ENCODE measurements around the gene EXOC3L1. TPM values are rescaled to one million over a fixed set of nuclear protein-coding genes. Genes with fewer than 3 reads are reported as not detected.
A peak's percentile ranks its signal among the peaks of the same experiment; 100 is the strongest.

Gene EXOC3L1
- total and polyA plus RNA-seq, 2 of the 13 experiments (the other 11 are each of a cell fraction or from before 2014, with no cell fraction given), result 0.12 TPM; not detected in 1

DNA sequence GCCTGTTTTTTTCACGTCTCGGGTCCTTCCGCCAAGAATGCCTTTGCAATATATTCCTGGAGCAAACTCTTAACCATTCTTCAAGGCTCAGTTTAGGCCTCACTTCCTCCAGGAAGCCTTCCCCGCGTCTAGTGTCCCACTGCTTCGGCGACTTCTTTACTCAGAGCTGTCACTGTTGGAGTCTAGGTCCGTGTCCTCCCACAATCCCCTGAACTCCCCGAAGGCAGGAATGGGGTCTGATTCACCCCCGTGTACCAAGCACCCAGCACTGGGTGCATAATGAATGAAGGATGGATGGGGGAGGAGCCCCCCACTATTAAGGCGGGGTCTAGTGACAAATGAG lies 6.7 kb downstream of the EXOC3L1 start (continued):
- TF ChIP-seq, protein P1, sequence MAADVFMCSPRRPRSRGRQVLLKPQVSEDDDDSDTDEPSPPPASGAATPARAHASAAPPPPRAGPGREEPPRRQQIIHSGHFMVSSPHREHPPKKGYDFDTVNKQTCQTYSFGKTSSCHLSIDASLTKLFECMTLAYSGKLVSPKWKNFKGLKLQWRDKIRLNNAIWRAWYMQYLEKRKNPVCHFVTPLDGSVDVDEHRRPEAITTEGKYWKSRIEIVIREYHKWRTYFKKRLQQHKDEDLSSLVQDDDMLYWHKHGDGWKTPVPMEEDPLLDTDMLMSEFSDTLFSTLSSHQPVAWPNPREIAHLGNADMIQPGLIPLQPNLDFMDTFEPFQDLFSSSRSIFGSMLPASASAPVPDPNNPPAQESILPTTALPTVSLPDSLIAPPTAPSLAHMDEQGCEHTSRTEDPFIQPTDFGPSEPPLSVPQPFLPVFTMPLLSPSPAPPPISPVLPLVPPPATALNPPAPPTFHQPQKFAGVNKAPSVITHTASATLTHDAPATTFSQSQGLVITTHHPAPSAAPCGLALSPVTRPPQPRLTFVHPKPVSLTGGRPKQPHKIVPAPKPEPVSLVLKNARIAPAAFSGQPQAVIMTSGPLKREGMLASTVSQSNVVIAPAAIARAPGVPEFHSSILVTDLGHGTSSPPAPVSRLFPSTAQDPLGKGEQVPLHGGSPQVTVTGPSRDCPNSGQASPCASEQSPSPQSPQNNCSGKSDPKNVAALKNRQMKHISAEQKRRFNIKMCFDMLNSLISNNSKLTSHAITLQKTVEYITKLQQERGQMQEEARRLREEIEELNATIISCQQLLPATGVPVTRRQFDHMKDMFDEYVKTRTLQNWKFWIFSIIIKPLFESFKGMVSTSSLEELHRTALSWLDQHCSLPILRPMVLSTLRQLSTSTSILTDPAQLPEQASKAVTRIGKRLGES (CRISPR knock-in tag; IDR thresholded peaks at IDR 0.05; ENCODE audit: borderline replicate concordance), result no peak
- TF ChIP-seq ZSCAN31 (CRISPR knock-in tag; IDR thresholded peaks at IDR 0.05; ENCODE audit: low read depth), result no peak
- TF ChIP-seq, protein P2, sequence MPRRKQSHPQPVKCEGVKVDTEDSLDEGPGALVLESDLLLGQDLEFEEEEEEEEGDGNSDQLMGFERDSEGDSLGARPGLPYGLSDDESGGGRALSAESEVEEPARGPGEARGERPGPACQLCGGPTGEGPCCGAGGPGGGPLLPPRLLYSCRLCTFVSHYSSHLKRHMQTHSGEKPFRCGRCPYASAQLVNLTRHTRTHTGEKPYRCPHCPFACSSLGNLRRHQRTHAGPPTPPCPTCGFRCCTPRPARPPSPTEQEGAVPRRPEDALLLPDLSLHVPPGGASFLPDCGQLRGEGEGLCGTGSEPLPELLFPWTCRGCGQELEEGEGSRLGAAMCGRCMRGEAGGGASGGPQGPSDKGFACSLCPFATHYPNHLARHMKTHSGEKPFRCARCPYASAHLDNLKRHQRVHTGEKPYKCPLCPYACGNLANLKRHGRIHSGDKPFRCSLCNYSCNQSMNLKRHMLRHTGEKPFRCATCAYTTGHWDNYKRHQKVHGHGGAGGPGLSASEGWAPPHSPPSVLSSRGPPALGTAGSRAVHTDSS (CRISPR knock-in tag; conservative IDR thresholded peaks at IDR 0.05), result no peak
- TF ChIP-seq, protein P3, sequence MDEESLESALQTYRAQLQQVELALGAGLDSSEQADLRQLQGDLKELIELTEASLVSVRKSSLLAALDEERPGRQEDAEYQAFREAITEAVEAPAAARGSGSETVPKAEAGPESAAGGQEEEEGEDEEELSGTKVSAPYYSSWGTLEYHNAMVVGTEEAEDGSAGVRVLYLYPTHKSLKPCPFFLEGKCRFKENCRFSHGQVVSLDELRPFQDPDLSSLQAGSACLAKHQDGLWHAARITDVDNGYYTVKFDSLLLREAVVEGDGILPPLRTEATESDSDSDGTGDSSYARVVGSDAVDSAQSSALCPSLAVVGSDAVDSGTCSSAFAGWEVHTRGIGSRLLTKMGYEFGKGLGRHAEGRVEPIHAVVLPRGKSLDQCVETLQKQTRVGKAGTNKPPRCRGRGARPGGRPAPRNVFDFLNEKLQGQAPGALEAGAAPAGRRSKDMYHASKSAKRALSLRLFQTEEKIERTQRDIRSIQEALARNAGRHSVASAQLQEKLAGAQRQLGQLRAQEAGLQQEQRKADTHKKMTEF (CRISPR knock-in tag; IDR thresholded peaks at IDR 0.05), result no peak
- peak; percentile 3 for TF ChIP-seq TEAD3 (CRISPR knock-in tag; optimal IDR thresholded peaks at IDR 0.05; ENCODE audit: borderline replicate concordance)
- TF ChIP-seq XRCC5 (optimal IDR thresholded peaks at IDR 0.05; ENCODE audit: low read length), result no peak
- TF ChIP-seq, protein P4, sequence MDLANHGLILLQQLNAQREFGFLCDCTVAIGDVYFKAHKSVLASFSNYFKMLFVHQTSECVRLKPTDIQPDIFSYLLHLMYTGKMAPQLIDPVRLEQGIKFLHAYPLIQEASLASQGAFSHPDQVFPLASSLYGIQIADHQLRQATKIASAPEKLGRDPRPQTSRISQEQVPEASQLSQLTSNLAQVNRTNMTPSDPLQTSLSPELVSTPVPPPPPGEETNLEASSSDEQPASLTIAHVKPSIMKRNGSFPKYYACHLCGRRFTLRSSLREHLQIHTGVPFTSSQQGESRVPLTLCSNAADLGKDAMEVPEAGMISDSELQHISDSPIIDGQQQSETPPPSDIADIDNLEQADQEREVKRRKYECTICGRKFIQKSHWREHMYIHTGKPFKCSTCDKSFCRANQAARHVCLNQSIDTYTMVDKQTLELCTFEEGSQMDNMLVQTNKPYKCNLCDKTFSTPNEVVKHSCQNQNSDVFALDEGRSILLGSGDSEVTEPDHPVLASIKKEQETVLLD (CRISPR knock-in tag; IDR thresholded peaks at IDR 0.05; ENCODE audit: low read depth), result no peak
- TF ChIP-seq, protein P5, sequence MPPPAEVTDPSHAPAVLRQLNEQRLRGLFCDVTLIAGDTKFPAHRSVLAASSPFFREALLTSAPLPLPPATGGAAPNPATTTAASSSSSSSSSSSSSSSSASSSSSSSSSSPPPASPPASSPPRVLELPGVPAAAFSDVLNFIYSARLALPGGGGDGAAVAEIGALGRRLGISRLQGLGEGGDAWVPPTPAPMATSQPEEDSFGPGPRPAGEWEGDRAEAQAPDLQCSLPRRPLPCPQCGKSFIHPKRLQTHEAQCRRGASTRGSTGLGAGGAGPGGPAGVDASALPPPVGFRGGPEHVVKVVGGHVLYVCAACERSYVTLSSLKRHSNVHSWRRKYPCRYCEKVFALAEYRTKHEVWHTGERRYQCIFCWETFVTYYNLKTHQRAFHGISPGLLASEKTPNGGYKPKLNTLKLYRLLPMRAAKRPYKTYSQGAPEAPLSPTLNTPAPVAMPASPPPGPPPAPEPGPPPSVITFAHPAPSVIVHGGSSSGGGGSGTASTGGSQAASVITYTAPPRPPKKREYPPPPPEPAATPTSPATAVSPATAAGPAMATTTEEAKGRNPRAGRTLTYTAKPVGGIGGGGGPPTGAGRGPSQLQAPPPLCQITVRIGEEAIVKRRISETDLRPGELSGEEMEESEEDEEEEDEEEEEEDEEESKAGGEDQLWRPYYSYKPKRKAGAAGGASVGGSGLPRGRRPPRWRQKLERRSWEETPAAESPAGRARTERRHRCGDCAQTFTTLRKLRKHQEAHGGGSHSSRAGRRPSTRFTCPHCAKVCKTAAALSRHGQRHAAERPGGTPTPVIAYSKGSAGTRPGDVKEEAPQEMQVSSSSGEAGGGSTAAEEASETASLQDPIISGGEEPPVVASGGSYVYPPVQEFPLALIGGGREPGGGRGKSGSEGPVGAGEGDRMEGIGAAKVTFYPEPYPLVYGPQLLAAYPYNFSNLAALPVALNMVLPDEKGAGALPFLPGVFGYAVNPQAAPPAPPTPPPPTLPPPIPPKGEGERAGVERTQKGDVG (CRISPR knock-in tag; IDR thresholded peaks at IDR 0.05; ENCODE audit: borderline replicate concordance), result no peak
- TF ChIP-seq SRSF1 (optimal IDR thresholded peaks at IDR 0.05; ENCODE audit: low read depth, low read length), result no peak
- TF ChIP-seq, protein P6, sequence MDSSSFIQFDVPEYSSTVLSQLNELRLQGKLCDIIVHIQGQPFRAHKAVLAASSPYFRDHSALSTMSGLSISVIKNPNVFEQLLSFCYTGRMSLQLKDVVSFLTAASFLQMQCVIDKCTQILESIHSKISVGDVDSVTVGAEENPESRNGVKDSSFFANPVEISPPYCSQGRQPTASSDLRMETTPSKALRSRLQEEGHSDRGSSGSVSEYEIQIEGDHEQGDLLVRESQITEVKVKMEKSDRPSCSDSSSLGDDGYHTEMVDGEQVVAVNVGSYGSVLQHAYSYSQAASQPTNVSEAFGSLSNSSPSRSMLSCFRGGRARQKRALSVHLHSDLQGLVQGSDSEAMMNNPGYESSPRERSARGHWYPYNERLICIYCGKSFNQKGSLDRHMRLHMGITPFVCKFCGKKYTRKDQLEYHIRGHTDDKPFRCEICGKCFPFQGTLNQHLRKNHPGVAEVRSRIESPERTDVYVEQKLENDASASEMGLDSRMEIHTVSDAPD (CRISPR knock-in tag; IDR thresholded peaks at IDR 0.05), result 0 out of 2 replicates have a peak, but pooled peaks have one; percentile 62
- TF ChIP-seq, protein P7, sequence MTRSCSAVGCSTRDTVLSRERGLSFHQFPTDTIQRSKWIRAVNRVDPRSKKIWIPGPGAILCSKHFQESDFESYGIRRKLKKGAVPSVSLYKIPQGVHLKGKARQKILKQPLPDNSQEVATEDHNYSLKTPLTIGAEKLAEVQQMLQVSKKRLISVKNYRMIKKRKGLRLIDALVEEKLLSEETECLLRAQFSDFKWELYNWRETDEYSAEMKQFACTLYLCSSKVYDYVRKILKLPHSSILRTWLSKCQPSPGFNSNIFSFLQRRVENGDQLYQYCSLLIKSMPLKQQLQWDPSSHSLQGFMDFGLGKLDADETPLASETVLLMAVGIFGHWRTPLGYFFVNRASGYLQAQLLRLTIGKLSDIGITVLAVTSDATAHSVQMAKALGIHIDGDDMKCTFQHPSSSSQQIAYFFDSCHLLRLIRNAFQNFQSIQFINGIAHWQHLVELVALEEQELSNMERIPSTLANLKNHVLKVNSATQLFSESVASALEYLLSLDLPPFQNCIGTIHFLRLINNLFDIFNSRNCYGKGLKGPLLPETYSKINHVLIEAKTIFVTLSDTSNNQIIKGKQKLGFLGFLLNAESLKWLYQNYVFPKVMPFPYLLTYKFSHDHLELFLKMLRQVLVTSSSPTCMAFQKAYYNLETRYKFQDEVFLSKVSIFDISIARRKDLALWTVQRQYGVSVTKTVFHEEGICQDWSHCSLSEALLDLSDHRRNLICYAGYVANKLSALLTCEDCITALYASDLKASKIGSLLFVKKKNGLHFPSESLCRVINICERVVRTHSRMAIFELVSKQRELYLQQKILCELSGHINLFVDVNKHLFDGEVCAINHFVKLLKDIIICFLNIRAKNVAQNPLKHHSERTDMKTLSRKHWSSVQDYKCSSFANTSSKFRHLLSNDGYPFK (CRISPR knock-in tag; IDR thresholded peaks at IDR 0.05; ENCODE audit: borderline replicate concordance), result no peak
- no peak for TF ChIP-seq ZNF253 (CRISPR knock-in tag; IDR thresholded peaks at IDR 0.05; ENCODE audit: borderline replicate concordance)
- TF ChIP-seq SMAD9 (CRISPR knock-in tag; IDR thresholded peaks at IDR 0.05), result no peak

Data from HepG2 (cell line).